ENCODE measurements around the gene AVEN.

AVEN gene

DNA sequence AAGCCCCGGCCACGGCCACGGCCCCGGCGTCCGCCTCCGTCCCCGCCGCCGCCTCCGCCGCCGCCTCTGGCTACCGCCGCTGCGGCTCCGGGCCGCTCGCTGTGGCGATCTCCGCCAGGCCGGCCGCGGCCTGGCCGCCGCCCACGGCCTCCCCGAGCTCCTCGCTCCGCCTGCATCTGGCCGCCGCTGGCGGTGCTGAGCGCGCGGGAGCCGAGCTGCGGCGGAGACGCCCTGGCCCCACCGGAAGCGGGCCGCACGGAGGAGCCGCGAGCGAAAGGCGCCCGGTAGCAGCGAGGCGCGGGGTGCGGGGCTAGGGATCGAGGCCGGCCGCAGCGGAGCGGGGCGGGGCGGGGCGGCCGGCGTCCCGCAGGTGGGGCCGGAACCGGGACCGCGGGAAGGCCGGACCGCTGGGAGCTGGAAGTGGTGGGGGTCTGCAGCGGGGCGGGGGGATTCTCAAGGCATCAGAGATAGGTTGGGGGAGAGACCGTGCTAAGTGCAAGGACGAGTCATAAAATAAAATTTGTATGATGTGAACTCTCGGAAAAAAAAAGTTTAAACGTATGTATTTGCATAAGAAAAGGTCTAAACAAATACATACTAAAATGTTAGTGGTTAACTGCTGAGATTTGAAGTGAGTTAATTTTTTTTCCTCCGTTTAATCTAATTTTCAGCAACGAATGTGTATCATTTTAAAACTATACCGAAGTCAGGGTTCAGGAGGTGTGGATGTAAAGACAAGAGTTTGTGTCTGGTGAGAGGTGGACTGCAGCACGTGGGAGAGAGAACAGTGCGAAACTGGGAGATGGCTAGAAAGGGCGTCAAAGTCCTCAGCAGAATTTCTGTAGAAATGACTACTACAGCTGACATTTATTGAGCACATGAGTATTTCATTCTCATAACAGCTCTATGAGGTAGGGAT, at the start of gene AVEN:
AVEN (minus strand) TSS at position 334 of the 919 bp plus-strand sequence; CDS start at position 176, 158 bp downstream.
- DNase-seq (ENCODE audit: low spot score) = no peak
- Histone ChIP-seq H3K27ac (peak within 1 kb of the TSS; percentile 86 to 92), H3K4me3 (peak within 1 kb of the TSS; percentile 76)
- TF ChIP-seq, protein P1, sequence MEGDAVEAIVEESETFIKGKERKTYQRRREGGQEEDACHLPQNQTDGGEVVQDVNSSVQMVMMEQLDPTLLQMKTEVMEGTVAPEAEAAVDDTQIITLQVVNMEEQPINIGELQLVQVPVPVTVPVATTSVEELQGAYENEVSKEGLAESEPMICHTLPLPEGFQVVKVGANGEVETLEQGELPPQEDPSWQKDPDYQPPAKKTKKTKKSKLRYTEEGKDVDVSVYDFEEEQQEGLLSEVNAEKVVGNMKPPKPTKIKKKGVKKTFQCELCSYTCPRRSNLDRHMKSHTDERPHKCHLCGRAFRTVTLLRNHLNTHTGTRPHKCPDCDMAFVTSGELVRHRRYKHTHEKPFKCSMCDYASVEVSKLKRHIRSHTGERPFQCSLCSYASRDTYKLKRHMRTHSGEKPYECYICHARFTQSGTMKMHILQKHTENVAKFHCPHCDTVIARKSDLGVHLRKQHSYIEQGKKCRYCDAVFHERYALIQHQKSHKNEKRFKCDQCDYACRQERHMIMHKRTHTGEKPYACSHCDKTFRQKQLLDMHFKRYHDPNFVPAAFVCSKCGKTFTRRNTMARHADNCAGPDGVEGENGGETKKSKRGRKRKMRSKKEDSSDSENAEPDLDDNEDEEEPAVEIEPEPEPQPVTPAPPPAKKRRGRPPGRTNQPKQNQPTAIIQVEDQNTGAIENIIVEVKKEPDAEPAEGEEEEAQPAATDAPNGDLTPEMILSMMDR (IDR thresholded peaks at IDR 0.05) = no peak

DNA sequence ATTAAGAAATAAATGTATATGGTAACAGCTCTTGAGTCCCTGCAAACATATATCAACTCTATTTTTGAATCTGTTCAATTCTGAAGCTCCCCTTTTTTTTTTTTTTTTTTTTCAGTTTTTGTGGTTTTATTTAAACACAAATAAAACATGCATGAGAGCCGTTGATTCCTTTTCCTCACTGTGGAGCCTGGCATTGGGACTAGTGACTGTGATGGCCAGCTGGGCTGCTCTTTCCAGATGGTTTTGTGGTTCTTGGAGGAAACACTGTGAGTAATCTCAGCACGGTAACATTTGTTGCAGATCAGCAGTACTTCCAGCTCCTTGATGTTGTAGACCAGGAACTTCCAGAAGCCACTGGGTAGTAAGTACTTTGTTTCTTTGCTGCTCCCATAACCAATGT, 46.7 kb upstream of the AVEN start:
- no peak for DNase-seq (ENCODE audit: low spot score)
- Histone ChIP-seq H3K27ac (no peak overlapping the region), H3K4me3 (no peak overlapping the region)
- TF ChIP-seq, protein P1 (IDR thresholded peaks at IDR 0.05) = no peak

DNA sequence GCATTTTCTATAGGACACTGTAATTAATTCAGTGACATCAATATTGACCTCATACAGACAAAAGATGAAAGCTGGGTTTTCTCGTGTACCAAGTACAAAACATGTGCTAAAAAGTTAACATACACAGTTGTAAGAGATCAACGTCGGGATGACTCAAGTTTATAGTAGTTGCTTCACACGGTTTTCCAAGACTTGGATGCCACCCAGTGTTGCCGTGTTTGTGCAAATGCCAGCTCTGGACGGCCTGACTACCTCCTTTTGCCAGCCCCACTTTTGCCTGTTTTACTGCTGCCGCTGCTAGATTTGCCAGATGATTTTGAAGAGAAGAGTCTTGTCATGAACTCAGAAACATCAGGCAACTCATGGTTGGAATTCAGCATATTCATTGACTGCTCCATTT, 45.1 kb upstream of the AVEN start:
- Histone ChIP-seq H3K4me3 (no peak overlapping the region), H3K27ac (peak overlapping the region in 1 of 2 donors; percentile 8)
- no peak for DNase-seq (ENCODE audit: low spot score)
- TF ChIP-seq, protein P1 (IDR thresholded peaks at IDR 0.05) = no peak

DNA sequence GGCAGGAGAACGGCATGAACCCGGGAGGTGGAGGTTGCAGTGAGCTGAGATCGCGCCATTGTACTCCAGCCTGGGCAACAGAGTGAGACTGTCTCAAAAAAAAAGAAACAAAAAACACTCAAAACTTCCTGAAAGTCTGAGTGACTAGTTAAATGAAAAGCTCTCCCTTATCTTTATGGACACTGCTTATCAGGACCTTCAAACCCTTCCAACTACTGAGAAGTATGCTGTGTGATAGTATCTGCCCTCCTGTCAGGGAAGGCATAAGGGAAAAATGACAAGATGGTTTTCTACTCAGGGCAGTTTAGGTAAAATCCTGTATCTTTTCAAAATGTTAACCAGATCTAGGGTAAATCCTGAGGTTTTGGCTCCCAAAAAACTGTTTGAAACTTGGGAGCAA, 40.9 kb upstream of the AVEN start:
- TF ChIP-seq, protein P1 (IDR thresholded peaks at IDR 0.05) = no peak
- Histone ChIP-seq H3K4me3 (no peak overlapping the region), H3K27ac (no peak overlapping the region)
- no peak for DNase-seq (ENCODE audit: low spot score)

DNA sequence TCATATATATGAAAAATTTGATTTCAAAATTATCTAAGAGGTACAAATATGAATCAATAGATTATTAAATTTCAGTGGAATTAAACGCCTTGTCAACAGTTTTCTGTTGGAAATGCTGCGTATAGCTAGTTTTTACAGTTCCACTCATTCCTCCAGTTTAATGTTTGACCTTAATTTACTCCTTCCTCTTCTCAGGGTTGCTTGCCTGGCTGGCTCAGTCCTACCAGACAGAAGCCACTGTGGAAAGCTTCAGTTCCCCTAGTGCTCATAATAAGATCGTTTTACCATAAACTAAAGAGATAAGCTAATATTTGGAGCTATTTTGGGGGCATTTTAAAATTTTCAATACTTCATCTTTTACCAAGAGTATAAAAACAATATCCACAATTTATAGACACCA, 39.9 kb upstream of the AVEN start:
- no peak overlapping the region for H3K4me3 ChIP-seq
- no peak overlapping the region for H3K27ac ChIP-seq
- TF ChIP-seq, protein P1 (IDR thresholded peaks at IDR 0.05) = no peak
- DNase-seq (ENCODE audit: low spot score) = no peak

DNA sequence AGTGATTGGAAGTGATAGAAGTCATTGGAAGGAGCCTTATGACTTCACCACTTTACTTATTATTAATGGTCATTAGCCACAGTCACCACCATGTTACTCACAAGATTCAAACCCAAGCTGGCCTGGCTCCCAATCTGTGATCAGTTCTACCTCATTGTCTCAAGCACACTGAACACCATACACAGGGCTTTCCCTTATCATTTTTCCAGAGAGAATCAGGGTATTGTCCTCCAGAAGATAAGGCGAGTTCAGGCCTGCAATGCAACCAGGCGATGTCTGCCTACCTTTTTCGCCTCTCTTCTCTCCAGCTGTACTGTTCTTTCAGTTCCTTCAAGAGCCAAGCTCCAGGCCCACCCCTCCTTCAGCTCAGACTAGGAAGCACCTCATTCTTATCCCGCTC, 37.8 kb upstream of the AVEN start:
- no peak for DNase-seq (ENCODE audit: low spot score)
- Histone ChIP-seq H3K4me3 (no peak overlapping the region), H3K27ac (no peak overlapping the region)
- TF ChIP-seq, protein P1 (IDR thresholded peaks at IDR 0.05) = no peak

GRCh38 chr15:34070003-34070402, 31.0 kb upstream of the AVEN start:
- H3K27ac ChIP-seq = no peak overlapping the region
- no peak overlapping the region for H3K4me3 ChIP-seq
- TF ChIP-seq, protein P1 (IDR thresholded peaks at IDR 0.05) = no peak

More at GRCh38 chr15:34070003-34070402, 31.0 kb upstream of the AVEN start:
- DNase-seq (ENCODE audit: low spot score) = no peak
